GM19395 (cell line): ENCODE results near the gene ELFN2.

Experiments used
- ATAC-seq: cut with Tn5 transposase; IDR thresholded peaks from one replicate; pipeline ENCODE4 v1.9.1; 2021; ENCODE audit warnings: mild to moderate bottlenecking, moderate library complexity; ENCODE audit not compliant: unreplicated experiment

Gene ELFN2

DNA sequence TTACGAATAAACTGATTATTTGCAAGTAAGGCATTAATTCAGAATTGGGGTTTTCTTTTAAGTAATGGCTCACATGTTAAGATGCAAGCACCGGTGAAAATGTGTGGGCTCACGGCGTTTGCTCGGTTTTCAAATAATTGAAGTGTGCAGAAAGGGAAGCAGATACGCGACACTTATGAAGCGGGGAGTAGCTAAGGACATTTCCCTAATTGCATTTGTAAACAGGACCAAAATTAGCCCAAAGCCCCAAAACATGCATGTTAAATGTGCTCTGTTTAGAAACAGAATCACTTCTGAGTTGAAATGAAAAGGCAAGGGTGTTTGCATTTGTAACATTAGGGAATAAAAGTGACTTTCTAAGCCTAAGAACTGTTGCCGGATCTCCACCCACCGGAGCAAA, 61.3 kb downstream of the ELFN2 start:
- ATAC-seq: no peak

DNA sequence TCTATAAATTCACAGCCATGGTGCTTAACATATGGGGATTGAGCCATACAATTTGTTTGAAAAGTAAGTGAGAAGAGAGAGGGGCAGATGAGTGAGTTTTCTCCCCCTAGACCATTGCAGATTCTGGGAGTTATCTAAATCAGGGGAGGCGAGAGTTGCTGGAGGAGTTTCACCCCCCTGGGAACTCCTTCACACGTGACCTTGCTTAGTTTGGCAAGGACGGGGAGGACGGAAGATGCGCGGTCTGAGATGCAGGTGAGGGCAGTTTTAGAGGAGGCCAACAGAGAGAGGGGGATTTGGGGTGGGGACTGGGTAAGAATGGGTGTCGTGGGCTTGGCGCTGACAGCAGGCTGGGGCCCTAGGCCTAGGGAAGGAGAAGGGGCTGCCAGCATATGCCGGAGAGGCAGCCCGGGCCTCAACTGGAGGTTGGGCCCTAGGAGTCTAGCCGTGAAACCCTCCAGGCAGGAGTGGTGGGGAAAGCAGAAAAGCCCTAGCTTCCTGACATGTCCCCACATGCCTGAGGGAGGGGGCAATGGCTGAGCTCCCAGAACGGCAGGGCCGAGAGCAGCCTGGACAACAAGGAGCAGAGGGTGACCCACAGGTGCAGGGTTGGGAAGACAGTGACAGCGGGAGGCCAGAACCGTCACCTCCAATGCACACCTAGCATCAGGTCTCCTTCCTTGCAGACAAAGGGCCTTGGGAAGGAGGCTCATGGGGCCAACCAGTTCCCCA, 63.9 kb downstream of the ELFN2 start:
- no peak for ATAC-seq

DNA sequence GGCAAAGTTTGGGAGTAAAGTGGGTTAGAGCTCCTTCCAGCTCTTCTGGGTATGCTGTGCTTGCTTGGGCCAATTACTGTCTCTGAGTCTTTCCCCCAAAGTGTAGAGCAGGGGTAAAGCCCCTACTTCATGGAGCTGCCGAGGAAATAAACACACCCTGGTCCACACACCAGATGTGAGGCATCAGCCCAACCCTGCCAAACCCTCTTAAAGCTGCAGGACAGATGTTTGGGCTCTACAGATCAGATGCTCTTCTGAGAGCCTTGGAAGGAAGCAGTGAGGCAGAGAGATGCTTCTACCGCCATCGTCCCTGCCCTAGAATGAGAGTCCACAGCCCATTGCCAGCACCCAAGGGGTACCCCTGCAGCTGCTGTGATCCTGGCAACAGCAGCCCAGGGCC, 64.7 kb downstream of the ELFN2 start:
- ATAC-seq: no peak

DNA sequence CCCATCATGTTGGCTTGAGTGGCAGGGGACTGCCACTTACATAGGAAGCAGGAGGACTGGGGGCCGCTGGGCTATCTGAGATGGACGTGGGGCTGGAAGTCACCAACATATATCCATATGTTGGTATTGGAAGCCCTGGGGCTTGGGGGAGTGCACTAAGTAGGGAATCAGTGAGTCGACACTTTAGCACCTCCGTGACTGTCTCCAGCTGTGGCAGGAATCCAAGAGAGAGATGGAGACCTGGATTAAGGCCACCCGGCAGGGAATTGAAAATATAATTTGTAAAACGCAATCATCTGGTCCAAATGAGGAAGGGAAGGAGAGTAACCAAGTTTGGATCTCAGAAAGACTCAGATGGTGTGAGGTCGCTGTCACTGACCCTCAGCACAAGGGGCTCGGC, 68.4 kb downstream of the ELFN2 start:
- no peak for ATAC-seq

DNA sequence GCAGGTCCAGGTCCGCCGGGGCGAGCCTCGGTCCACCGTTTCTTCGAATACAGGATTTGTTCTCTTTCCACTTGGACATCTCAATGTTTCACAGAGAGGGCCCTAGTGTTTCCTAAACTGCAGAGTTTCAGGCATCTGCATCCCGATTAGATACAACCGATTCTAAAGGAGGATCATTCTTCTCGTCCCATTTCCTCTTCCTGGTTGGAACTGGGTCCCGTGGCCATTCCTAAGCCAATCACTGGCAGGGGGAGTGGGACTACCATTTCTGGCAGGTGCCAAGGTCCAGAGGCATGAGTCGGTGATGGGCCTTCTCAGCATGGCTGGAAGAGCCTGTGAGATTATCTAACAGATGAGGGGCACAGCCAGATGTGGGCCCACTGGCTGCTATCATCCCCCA, 68.9 kb downstream of the ELFN2 start:
- ATAC-seq: no peak

DNA sequence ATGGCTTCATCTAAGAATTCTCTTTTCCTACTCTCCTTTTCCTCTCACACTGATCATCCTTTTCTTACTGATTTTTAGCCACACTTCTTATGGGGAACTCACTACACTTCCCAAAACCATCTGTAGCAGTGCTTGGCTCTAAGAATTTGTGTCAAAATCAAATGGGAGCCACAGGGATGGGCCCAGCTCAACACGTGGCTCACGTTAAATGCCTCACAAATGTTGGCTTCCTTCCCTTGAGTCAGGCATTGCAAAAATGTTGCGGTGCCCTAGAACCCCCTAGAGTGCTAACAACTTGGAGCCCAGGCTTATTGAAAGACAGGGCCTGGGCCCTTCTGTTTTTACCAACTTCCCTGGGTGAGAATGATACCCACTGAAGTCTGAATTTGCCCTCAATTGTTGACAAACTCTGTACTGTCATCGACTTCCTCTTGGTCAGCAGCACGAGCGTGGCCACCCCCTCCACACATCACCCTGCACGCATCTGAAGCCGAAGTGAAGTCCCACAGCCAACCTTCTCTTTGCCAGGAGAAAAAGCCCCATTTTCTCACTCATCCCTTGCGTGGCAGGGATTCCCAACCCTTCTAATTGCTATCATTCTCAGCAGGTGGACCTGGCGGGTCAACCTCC, 69.7 kb downstream of the ELFN2 start:
- no peak for ATAC-seq

DNA sequence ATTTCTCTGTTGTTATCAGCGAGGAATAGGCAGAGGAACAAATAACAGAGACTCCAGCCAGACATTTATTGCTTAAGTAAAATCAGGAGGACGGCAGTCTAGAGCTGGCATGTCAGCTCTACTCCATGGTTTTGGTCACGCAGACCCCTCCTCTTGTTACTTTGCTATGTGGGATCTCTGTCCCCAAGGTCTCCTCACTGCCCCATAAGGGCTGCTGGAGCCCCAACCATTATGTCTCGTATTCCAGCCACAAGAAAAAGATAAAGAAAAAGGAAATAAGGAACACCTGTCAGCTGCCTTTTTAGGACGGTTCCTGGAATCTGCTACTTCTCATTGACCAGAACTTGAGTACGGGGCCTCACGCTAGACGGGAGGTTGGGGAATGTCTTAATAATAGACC, 70.4 kb downstream of the ELFN2 start:
- no peak for ATAC-seq

DNA sequence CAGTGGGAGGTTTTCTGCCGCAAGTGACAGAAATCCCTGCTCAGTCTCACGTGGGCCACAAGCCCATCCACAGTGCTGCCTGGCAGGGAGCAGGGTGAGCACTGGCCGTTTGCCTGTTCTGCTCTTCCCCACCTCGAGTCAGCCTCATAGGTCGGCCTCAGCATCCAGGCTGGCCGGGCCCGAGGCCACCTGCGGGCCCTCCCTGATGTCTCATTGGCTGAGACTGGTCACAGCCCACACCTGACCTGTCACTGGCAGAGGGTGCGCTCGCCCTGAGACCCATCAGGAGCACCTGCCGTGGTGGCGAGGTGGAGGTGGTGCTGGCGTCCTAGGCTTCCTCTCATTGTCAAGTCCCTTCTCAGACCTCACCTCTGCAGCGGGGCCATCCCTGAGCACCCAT, 72.1 kb downstream of the ELFN2 start:
- no peak for ATAC-seq

DNA sequence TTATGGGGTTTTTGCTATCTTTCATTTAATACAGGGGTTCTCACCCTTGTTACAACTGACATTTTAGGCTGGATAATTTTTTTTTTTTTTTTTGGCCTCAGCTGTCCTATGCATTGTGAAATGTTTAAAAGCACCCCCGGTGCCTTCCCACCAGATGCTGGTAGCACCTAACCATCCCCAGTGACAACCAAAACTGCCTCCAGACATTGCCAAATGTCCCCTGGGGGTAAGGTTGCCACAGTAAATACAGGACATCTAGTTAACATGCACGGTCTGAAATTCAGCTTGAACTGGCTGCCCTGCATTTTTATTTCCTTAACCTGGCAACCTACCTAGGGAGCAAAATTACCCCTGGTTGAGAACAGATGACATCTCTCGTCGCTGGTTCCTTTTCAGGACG, 72.6 kb downstream of the ELFN2 start:
- ATAC-seq: no peak

DNA sequence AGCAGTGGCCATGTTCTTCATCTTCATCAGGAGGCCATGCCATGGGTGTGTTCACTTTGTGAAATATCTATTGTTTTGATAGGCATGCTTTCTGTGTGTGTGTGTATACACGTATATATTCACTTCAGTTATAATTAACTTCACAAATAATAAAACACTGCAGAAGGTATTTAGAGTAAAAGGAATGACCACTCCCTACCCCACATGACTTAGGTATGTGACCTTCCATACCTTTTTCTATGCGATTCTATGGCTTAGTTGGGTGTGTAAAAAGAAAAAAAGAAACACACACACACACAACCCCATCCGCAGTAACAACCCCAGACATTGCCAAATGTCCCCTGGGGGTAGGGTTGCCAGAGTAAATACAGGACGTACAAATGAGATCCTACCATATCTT, 73.0 kb downstream of the ELFN2 start:
- no peak for ATAC-seq

DNA sequence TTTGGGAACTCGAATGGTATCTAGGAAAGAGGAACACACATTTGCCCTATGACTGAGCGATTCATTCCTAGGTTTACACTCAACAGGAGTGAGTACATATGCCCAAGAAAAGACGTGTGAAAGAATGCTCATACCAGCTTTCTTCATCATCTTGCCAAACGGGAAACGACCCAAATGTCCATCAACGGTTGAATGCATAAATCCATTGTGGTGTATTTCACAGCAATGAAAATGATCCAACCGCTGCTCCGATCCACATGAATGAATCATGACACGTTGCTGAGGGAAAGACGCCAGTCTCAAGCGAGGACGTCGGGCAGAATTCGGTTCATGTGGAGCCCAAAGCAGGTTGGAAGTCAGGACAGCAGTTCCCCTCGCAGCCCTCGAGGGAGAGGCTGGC, 73.4 kb downstream of the ELFN2 start:
- no peak for ATAC-seq

DNA sequence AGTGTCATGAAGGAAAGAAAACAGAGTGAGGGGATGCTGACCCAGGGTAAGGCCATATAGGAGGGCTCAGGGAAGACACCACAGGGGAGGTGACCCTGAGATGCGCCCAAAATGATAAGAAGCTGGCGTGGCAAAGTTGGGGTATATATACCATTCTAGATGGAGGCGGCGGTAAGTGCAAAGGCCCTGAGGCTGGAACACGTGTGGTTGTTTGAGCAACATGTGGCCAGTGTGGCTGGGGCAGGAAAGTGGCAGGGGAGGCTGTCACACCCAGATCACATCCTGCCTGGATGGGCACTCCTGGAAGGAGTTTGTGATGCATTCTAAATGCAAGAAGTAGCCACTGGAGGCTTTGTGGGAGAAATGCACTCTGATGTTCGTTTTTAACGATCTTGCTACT, 74.8 kb downstream of the ELFN2 start:
- ATAC-seq: no peak

DNA sequence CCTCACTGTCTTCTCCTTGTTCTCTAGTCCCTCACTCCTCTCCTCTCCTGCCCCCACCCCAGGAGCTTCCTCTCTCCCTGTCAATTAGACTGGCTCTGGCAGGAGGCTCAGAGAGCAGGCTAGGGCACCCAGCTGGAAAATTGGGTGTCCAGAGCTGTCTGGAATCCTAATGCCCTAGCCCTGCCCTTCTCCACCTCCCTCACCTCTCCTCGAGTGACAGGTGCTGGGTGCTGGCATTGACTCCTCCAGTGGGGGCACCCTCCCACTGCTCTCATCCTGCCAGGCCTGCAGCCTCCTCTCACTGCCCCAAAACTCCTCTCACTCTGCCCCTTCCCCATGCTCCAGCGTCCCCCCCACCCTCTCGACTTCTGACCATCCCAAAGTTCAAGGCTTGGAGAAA, 76.0 kb downstream of the ELFN2 start:
- no peak for ATAC-seq

DNA sequence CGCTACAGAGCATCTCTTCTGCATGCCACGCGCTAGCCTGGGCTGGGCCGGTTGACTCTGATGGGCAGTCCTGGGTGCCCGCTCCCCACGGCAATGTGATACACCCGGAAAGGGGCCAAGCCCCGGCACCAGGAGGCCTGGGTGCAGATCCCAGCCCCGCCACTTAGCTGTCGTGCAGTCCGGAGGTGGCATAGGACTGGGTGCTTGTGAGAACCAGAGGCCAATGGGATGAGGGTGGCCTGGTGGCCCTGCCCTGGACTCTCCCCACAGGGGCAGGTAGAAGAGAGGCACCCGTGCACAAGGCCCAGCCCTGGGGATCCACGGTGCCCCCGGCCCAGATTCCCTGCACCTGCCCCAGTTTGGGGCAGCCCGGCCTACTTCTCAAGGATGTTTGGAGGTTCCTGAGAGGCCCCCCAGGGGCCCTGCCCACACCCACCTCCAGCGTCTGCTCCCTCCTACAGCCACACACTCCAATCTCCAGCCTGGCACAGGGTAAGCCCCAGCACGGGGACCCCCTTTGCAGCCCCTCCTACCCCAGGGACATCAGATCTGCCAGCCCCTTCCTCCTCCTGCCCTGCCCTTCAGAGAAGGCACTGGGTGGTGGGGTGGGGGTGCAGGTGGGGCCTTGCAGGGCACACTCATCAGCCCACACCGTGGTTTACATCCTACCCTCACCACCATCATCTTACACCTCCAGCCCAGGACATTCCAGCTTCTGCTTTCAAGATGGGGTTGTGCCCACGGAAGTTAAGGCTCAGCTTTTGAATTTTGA, 78.0 kb downstream of the ELFN2 start:
- no peak for ATAC-seq

DNA sequence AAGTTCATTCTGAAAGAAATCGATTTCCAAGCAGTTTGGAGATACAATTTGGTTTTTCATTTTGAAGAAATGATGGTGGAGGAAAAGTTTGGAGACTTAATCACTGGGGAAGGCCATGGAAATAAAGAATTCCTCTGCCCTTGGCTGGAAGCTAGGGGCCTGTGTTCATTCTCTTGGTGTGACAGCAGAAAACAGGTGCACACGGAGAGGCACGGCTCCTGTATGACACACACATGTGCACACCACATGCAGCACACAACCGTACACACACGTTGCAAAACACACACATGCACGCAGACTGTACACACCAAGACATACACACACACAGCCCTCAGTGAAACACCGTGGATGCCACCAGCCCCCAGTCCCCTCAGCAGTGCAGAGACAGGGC, 80.8 kb downstream of the ELFN2 start:
- no peak for ATAC-seq

DNA sequence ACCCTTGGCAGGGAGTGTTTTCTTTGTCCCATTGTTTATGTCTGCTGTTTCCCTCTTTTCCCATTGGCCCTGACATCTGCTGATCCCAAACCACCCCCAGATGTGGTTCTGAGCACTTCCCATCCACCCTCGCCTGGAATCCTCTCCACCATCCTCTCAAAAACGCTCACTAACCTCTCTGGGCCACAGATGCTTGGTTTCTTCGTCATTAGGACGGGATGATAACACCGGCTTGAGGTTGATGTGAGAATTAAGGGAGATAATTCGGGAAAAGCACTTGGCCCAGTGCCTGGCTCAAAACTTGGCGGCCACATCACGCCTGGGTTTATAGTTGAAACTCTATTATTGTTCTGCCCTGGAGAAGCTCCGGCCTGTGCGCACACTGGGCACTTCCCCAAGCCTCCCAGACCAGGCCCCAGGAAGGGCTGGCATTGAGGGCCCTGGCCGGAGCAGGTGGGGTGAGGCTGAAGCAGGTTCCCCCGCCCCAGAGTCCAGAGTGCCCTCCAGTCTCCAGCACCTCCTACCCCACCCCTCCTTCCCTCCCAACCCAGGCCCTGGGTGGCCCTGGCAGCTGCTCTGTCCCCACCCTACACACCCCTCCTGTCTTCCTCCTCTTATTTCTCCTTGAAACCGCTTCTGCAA, 81.3 kb downstream of the ELFN2 start:
- ATAC-seq: no peak

DNA sequence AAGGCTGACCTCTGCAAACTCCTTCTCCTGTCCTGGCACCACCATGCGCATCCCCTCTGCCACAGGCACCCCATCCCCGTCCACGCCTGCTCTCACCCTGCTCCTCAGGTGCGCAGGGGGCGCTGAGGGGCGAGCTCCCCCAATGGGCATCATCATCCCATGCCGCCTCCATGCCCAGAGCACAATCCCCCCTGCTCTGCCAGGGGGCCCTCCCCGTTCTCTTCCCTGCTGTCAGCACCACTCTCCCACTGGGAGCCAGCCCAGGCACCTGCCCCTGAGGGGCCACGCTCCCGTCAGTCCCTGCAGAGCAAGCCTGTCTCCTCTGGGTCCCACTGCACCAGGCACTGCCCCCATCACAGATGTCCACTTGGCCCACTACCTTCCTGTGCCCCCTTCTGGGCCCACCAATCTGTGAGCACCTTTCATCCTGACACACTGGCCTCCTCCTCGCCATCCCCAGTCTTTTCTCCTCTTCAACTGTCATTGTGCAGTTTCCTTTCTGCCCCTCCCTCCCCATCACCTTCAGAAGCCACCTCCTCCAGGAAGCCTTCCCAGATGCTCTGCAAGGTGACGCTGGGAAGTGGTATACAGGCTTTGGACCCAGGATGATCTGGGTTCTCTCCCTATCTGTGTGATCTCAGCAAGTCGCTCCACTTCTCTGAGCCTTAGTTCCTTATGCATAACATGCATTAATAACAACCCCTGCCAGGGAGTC, 82.4 kb downstream of the ELFN2 start:
- ATAC-seq: no peak

DNA sequence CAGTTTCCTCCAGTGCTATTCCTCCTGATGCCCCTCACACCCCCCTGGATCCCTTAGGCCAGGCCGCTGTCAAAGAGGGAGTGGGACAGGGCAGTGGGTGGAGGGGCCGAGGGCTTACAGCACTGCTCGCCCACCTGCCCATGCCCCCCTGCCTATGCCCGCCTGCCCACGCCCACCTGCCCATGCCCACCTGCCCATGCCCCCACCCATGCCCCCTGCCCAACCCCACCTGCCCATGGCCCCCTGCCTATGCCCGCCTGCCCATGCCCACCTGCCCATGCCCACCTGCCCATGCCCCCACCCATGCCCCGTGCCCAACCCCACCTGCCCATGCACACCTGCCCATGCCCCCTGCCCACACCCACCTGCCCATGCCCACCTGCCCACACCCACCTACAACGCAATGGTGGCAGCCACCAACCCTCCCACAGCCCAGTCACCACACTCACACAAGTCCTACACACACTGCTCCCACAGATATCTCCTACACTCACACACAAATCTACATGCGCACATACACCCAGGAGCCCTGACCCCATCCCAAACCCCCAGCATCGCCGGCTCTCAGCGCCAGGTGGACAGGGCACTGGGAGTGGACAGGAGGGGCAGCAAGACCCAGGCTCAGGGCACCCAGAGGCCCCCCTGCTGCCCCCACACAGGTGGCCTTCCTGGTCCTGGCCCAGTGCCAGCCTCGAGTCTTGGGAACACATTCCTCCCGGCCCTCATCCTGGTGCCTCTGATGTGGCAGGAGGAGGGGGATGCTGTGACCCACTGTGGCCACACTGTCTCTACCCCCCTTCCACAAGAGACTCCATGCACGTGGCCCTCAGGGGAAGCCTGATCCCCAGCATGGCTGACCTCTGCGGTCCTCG, 83.2 kb downstream of the ELFN2 start:
- no peak for ATAC-seq

DNA sequence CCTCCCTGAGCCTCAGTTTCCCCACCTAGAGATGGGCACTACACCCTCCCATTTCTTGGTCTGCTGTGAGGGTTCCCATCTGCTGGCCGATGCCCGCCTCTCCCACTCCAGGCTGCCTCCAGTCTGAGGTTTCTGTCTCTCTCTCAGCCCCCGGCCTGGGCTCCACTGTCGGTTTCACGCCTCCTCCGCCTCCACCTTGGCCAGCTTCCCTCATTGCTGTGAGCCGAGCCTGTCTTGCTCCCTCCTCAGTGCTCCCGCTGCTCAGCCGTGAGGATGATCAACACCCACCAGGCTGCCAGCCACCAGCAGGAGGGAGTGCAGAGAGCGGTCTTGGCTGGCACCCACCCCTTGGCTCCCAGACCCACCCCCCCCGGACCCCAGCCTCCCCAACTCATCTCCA, 83.9 kb downstream of the ELFN2 start:
- no peak for ATAC-seq

DNA sequence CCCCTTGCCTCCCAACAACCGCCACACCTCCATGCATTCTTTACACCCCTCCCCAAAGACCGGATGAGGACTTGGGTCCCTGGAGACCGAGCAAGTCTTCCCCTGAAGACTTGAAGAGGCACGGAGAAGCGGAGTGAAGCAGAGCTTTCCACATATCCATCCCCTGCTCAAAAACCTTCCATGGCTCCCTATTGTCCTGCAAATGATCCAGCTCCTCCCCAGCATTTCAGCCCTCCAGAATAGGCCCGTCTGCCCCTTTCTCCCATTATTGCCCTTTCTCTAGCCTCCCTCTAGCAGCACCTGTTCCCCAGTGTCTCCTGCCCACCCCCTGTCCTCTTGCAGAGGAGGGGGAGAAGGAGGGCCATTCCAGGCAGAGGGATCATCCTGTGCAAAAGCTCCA, 85.2 kb downstream of the ELFN2 start:
- ATAC-seq: no peak
